WI38 (cell line): Measurements from ENCODE around the gene ACOT7.

ENCODE experiments used
- H3K4me3 ChIP-seq: 2 replicates; pipeline ENCODE4 v1.5.1; 2011; ENCODE audit warnings: low read depth, mild to moderate bottlenecking, control low read depth, low read length
- CTCF ChIP-seq: IDR thresholded peaks from 2 replicates; pipeline ENCODE4 v1.5.1; 2012; ENCODE audit warnings: low read depth, mild to moderate bottlenecking, control low read depth, low read length

The ACOT7 gene

DNA sequence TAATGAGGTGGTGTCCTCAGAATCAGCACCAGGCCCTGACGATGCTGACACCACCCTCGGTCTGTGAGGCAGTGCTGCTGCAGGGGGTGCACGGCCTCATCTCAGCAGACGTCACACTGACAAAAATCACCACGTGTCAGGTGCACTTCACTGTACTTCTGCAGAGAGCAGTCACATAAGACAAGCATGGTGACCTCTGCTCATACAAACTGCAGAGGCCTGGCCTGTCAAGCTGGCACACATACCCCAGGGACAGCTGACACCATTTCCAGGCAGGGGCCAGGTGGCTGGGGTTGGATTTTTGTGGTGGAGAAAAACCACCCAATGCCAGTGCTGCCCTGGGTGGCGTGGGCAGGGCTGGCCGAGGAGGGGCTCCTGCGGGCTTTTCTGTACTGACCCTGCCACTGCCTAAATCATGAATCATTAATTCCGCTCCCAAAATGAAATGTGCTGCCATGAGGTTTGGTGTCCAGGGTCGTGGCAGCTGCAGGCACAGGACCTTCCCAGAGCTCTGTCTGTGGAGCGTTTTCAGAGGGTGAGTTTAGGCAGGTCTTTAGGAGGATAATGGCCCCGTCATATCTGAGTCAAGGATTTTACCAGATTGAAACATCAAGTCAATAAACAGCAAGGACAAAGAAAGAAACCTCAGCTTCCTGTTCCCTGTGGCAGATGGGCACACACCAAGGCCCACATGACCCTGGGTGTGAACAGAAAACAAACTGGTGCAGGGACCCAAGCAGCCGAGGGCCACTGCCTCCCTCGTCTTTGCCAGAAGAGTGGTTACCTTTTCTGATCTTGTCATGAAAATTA lies 99.3 kb downstream of the ACOT7 start:
- H3K4me3 ChIP-seq = no peak overlapping the region
- TF ChIP-seq CTCF = no peak

GRCh38 chr1:6292102-6292501 lies 101.5 kb downstream of the ACOT7 start:
- H3K4me3 ChIP-seq = no peak overlapping the region
- no peak for TF ChIP-seq CTCF

- H3K4me3 ChIP-seq = no peak overlapping the region
- no peak for TF ChIP-seq CTCF
Measured at GRCh38 chr1:6288665-6289064, 104.9 kb downstream of the ACOT7 start.

DNA sequence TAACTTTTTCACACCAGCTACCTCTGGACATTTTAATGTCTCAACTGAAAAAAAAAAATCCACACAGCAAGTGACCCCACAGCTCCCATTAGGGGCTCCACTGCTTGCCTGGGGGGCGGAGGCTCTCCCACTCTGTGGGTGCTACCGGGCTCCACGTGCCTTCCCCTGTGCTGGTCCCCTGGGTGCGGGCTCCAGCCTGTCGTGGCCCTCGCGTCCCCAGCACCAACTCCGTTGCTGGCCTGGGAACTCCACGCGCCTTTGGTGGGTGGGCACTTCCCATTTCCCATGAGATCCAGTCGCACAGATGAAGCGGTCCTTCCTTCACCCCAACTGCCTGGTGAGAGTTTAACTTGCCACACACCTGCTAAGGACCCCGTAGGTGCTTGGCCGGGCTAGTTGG lies 105.5 kb downstream of the ACOT7 start:
- H3K4me3 ChIP-seq = no peak overlapping the region
- no peak for TF ChIP-seq CTCF

- H3K4me3 ChIP-seq = no peak overlapping the region
- TF ChIP-seq CTCF = no peak
Measured at GRCh38 chr1:6287431-6287886, 106.1 kb downstream of the ACOT7 start.

- no peak overlapping the region for H3K4me3 ChIP-seq
- TF ChIP-seq CTCF = no peak
Measured at GRCh38 chr1:6287029-6287428, 106.5 kb downstream of the ACOT7 start.

GRCh38 chr1:6286266-6286665 lies 107.3 kb downstream of the ACOT7 start:
- H3K4me3 ChIP-seq = no peak overlapping the region
- TF ChIP-seq CTCF = no peak
